H1 (cell line): ENCODE measurements around the gene HOXB13. TPM values are rescaled to one million over a fixed set of nuclear protein-coding genes. Genes with fewer than 3 reads are reported as not detected.

Experiments used
- CEBPB ChIP-seq: IDR thresholded peaks from 2 replicates; pipeline ENCODE4 v1.6.1; 2012; ENCODE audit warnings: low read depth, low read length
- CHD7 ChIP-seq: fragments of 300-600 bp; sonication (generic); IDR thresholded peaks from 2 replicates; pipeline ENCODE4 v1.7.1; 2012; ENCODE audit warnings: low read length, moderate library complexity, mild to moderate bottlenecking, inconsistent platforms; ENCODE audit not compliant: insufficient replicate concordance
- NANOG ChIP-seq: IDR thresholded peaks from 2 replicates; pipeline ENCODE4 v1.6.1; 2011; ENCODE audit warnings: low read length, low read depth, mild to moderate bottlenecking, inconsistent platforms; ENCODE audit not compliant: insufficient read depth, poor library complexity, severe bottlenecking
- ZNF274 ChIP-seq: IDR thresholded peaks from 2 replicates; pipeline ENCODE4 v1.7.0; 2012; ENCODE audit warnings: low read length, borderline replicate concordance; ENCODE audit errors: extremely low read depth
- polyA plus RNA-seq, 7 experiments: library from polyadenylated mRNA; depleted of rRNA in 3 of 7; stranded (reverse) in 5 of 7; unstranded in 2 of 7; fragments of >200 nt in 5 of 7; fragments of 200-250 nt in 2 of 7; gene quantifications; 1 replicate in 5 of 7; 2 replicates in 1 of 7; 4 replicates in 1 of 7; pipeline versions ENCODE4 v1.2.1 to v1.2.3, GENCODE V29; 2011 to 2013; ENCODE audit warnings: missing spikeins in 2 of 7, mixed read lengths in 2 of 7
- total RNA-seq: library from RNA; stranded (reverse); fragmentation: NEBNext Ultra II Directional; extraction: Animal tissue kit (Norgen Biotek cat#: 25700); gene quantifications from 2 replicates; pipeline ENCODE4 v1.2.1, GENCODE V29; 2021
- TF ChIP-seq, protein P1 (sequence below): IDR thresholded peaks from 2 replicates; pipeline ENCODE4 v1.6.1; 2011; ENCODE audit warnings: low read length, improper control_type of control experiment
- TF ChIP-seq, protein P2 (sequence below): IDR thresholded peaks from 2 replicates; pipeline ENCODE4 v1.6.1; 2012; ENCODE audit warnings: low read length, inconsistent platforms

Gene HOXB13
- total and polyA plus RNA-seq, 2 of the 8 experiments (the other 6 are each of a cell fraction or from before 2014, with no cell fraction given): not detected

GRCh38 chr17:48728232-48729231 is at the start of gene HOXB13 (continued):
- TF ChIP-seq CHD7 (no peak), ZNF274 (no peak), CEBPB (no peak), NANOG (no peak)
- TF ChIP-seq, protein P1, sequence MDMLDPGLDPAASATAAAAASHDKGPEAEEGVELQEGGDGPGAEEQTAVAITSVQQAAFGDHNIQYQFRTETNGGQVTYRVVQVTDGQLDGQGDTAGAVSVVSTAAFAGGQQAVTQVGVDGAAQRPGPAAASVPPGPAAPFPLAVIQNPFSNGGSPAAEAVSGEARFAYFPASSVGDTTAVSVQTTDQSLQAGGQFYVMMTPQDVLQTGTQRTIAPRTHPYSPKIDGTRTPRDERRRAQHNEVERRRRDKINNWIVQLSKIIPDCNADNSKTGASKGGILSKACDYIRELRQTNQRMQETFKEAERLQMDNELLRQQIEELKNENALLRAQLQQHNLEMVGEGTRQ: no peak
- TF ChIP-seq, protein P2, sequence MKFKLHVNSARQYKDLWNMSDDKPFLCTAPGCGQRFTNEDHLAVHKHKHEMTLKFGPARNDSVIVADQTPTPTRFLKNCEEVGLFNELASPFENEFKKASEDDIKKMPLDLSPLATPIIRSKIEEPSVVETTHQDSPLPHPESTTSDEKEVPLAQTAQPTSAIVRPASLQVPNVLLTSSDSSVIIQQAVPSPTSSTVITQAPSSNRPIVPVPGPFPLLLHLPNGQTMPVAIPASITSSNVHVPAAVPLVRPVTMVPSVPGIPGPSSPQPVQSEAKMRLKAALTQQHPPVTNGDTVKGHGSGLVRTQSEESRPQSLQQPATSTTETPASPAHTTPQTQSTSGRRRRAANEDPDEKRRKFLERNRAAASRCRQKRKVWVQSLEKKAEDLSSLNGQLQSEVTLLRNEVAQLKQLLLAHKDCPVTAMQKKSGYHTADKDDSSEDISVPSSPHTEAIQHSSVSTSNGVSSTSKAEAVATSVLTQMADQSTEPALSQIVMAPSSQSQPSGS: no peak
